Omental fat pad (tissue), 4 donors: ENCODE data around the gene DYSF. TPM values are rescaled to one million over a fixed set of nuclear protein-coding genes. Genes with fewer than 3 reads are reported as not detected.

Source experiments
- ATAC-seq: fragments of 150-250 bp; one replicate; pipeline ENCODE4 v1.9.1; 2016; ENCODE audit warnings: mild to moderate bottlenecking, moderate library complexity; ENCODE audit not compliant: low FRiP score
- DNase-seq: peaks from one replicate; pipeline ENCODE4 v3.0.0-alpha.2; 2019; ENCODE audit warnings: low spot score
- CTCF ChIP-seq, 3 donors: fragments of 450-650 bp; IDR thresholded peaks; one replicate each; pipeline ENCODE4 v1.5.1; 2016 to 2017; ENCODE audit warnings: antibody characterized with exemption in 3 of 3, mild to moderate bottlenecking in 3 of 3, moderate library complexity in 2 of 3
- total RNA-seq, 4 donors: library from RNA; depleted of rRNA; stranded (reverse); fragments of >200 nt; gene quantifications; one replicate each; pipeline ENCODE4 v1.1.0, GENCODE V29; 2016

The DYSF gene
- total RNA-seq, 4 donors from 2014 or later, result 7.9 to 70.5 (median 17.8) TPM

- TF ChIP-seq CTCF (IDR thresholded peaks at IDR 0.05), result no peak
- ATAC-seq (no peak), DNase-seq (no peak)
Measured at GRCh38 chr2:71674158-71674851, 220.9 kb downstream of the DYSF start.

- no peak for TF ChIP-seq CTCF (IDR thresholded peaks at IDR 0.05)
- no peak for DNase-seq
- ATAC-seq, result no peak
Measured at GRCh38 chr2:71675296-71675695, 221.9 kb downstream of the DYSF start.

- DNase-seq (no peak), ATAC-seq (no peak)
Measured at GRCh38 chr2:71678874-71679273, 225.5 kb downstream of the DYSF start.

GRCh38 chr2:71679491-71679890 lies 226.1 kb downstream of the DYSF start:
- TF ChIP-seq CTCF (IDR thresholded peaks at IDR 0.05), result no peak
- DNase-seq (no peak), ATAC-seq (no peak)

More at GRCh38 chr2:71678874-71679273, 225.5 kb downstream of the DYSF start:
- TF ChIP-seq CTCF (IDR thresholded peaks at IDR 0.05), result no peak

GRCh38 chr2:71680925-71681324 lies 227.6 kb downstream of the DYSF start:
- ATAC-seq (no peak), DNase-seq (no peak)
- no peak for TF ChIP-seq CTCF (IDR thresholded peaks at IDR 0.05)

- no peak for TF ChIP-seq CTCF (IDR thresholded peaks at IDR 0.05)
- ATAC-seq, result no peak
- no peak for DNase-seq
Measured at GRCh38 chr2:71681626-71682025, 228.3 kb downstream of the DYSF start.

- TF ChIP-seq CTCF (IDR thresholded peaks at IDR 0.05), result no peak
- no peak for DNase-seq
- ATAC-seq, result no peak
Measured at GRCh38 chr2:71682341-71682740, 229.0 kb downstream of the DYSF start.
